CD14-positive monocyte (primary cell): ENCODE data around the gene PAX7. TPM values are rescaled to one million over a fixed set of nuclear protein-coding genes. Genes with fewer than 3 reads are reported as not detected.
A peak's percentile ranks its signal among the peaks of the same experiment; 100 is the strongest.

ENCODE experiments used
- DNase-seq, 3 donors: peaks; one replicate each; pipeline ENCODE4 v3.0.0-alpha.2; 2011 to 2022
- H2AFZ ChIP-seq: 2 replicates; pipeline ENCODE4 v1.6.0; 2012; ENCODE audit warnings: mild to moderate bottlenecking, low read depth, low read length, inconsistent platforms; ENCODE audit not compliant: insufficient read depth, poor library complexity, severe bottlenecking
- H3K27ac ChIP-seq, 2 donors: 1 replicate in 1 of 2; 2 replicates in 1 of 2; pipeline ENCODE4 v1.5.1; 2012 to 2013; ENCODE audit warnings: low read length in 2 of 2, control low read depth in 1 of 2, inconsistent platforms in 1 of 2, low read depth in 1 of 2, mild to moderate bottlenecking in 1 of 2
- H3K27me3 ChIP-seq, 2 donors: one replicate each; pipeline versions ENCODE4 v1.6.0 to v1.6.1; 2011 to 2013; ENCODE audit warnings: low read length in 2 of 2; ENCODE audit not compliant: control insufficient read depth in 2 of 2, insufficient read depth in 2 of 2
- H3K36me3 ChIP-seq, 2 donors: replicated peaks in 1 of 2; 1 replicate in 1 of 2; 2 replicates in 1 of 2; pipeline versions ENCODE4 v1.5.1 to v1.6.1; 2012 to 2013; ENCODE audit warnings: low read length in 2 of 2, control low read depth in 1 of 2, inconsistent platforms in 1 of 2, mild to moderate bottlenecking in 1 of 2; ENCODE audit not compliant: insufficient read depth in 2 of 2, control insufficient read depth in 1 of 2
- H3K4me1 ChIP-seq, 2 donors: 1 replicate in 1 of 2; 2 replicates in 1 of 2; pipeline versions ENCODE4 v1.5.1 to v1.6.1; 2012 to 2013; ENCODE audit warnings: low read length in 2 of 2, control low read depth in 1 of 2, inconsistent platforms in 1 of 2, mild to moderate bottlenecking in 1 of 2, moderate library complexity in 1 of 2; ENCODE audit not compliant: insufficient read depth in 2 of 2, control insufficient read depth in 1 of 2
- H3K4me2 ChIP-seq: replicated peaks from 2 replicates; pipeline ENCODE3; 2012; ENCODE audit warnings: low read length, moderate library complexity, mild to moderate bottlenecking; ENCODE audit not compliant: poor library complexity, severe bottlenecking; ENCODE audit errors: extremely low read depth
- H3K4me3 ChIP-seq, 3 experiments: fragments of 200-600 bp in 1 of 3; sonication (generic) in 1 of 3; replicated peaks in 1 of 3; 1 replicate in 2 of 3; 2 replicates in 1 of 3; pipeline ENCODE4 v1.5.1; 2011 to 2013; ENCODE audit warnings: low read length in 3 of 3, mild to moderate bottlenecking in 3 of 3, control low read depth in 2 of 3, low read depth in 2 of 3, inconsistent platforms in 1 of 3, moderate library complexity in 1 of 3
- H3K79me2 ChIP-seq: 2 replicates; pipeline ENCODE4 v1.6.0; 2012; ENCODE audit warnings: mild to moderate bottlenecking, control low read depth, inconsistent platforms, low read length, moderate library complexity; ENCODE audit not compliant: insufficient read depth
- H3K9ac ChIP-seq: 2 replicates; pipeline ENCODE4 v1.6.0; 2017; ENCODE audit warnings: low read length, mild to moderate bottlenecking; ENCODE audit not compliant: insufficient read depth, poor library complexity, severe bottlenecking
- H3K9me3 ChIP-seq, 2 donors: replicated peaks in 1 of 2; 1 replicate in 1 of 2; 2 replicates in 1 of 2; pipeline versions ENCODE4 v1.5.1 to v1.6.1; 2012 to 2013; ENCODE audit warnings: low read length in 2 of 2, control low read depth in 1 of 2; ENCODE audit not compliant: control insufficient read depth in 1 of 2, insufficient read depth in 1 of 2
- H4K20me1 ChIP-seq: 2 replicates; pipeline ENCODE4 v1.6.0; 2012; ENCODE audit warnings: mild to moderate bottlenecking, low read length, control low read depth, moderate library complexity; ENCODE audit not compliant: insufficient read depth
- H3K27ac Mint-ChIP-seq, 7 donors: one replicate each; pipeline ENCODE4 v1.8.0; 2020; ENCODE audit warnings: mild to moderate bottlenecking in 7 of 7, mixed read lengths in 7 of 7, moderate library complexity in 6 of 7, inconsistent platforms in 2 of 7
- H3K27me3 Mint-ChIP-seq, 3 donors: one replicate each; pipeline ENCODE4 v1.8.0; 2021 to 2022; ENCODE audit warnings: low read depth in 3 of 3, mild to moderate bottlenecking in 3 of 3, mixed read lengths in 3 of 3, moderate library complexity in 3 of 3, inconsistent platforms in 1 of 3
- H3K36me3 Mint-ChIP-seq, 2 donors: one replicate each; pipeline ENCODE4 v1.8.0; 2020; ENCODE audit warnings: mixed read lengths in 2 of 2, inconsistent platforms in 1 of 2, mild to moderate bottlenecking in 1 of 2
- H3K4me1 Mint-ChIP-seq: one replicate; pipeline ENCODE4 v1.8.0; 2020; ENCODE audit warnings: mild to moderate bottlenecking, mixed read lengths
- H3K4me3 Mint-ChIP-seq, 2 donors: one replicate each; pipeline ENCODE4 v1.8.0; 2020; ENCODE audit warnings: mild to moderate bottlenecking in 2 of 2, mixed read lengths in 2 of 2, moderate library complexity in 1 of 2
- H3K9me3 Mint-ChIP-seq, 7 donors: one replicate each; pipeline ENCODE4 v1.8.0; 2020 to 2022; ENCODE audit warnings: mixed read lengths in 7 of 7, mild to moderate bottlenecking in 6 of 7, moderate library complexity in 6 of 7, inconsistent platforms in 2 of 7
- WGBS: methylation state at CpG from one replicate; pipeline ENCODE4 v1.1.5; 2013; ENCODE audit warnings: missing lambda C conversion rate; ENCODE audit not compliant: insufficient coverage; 5-methylcytosine and 5-hydroxymethylcytosine counted together
- intact Hi-C, 2 donors: fragments of 100-400 bp; cut with micrococcal nuclease; formaldehyde crosslinking; loops; one replicate each; pipeline versions ENCODE4 v1.15.0 to v1.15.1; 2023
- polyA plus RNA-seq, 3 donors: library from polyadenylated mRNA; depleted of rRNA in 1 of 3; unstranded in 2 of 3; stranded (reverse) in 1 of 3; fragments of 300-500 nt in 2 of 3; fragments of >200 nt in 1 of 3; fragmentation: Illumina TruSeq in 2 of 3; gene quantifications; 1 replicate in 2 of 3; 2 replicates in 1 of 3; pipeline ENCODE4 v1.2.3, GENCODE V29; 2012 to 2021
- TF ChIP-seq, protein P1 (sequence below): fragments of 200-600 bp; IDR thresholded peaks from one replicate; pipeline ENCODE4 v1.8.0; 2022; ENCODE audit warnings: antibody characterized with exemption, mild to moderate bottlenecking

The PAX7 gene
- polyA plus RNA-seq, 3 donors = not detected

- Histone ChIP-seq H3K36me3 (no peaks in the 10 kb centered on the region), H3K4me3 (no peak overlapping the region), H3K27ac (no peak overlapping the region), H2AFZ (no peak overlapping the region), H3K4me1 (no peaks in the 10 kb centered on the region), H3K4me2 (no peak overlapping the region), H3K9me3 (peaks cover 0 to 22% of the 10 kb centered on the region in 2 donors), H3K27me3 (peaks cover 79 to 96% of the 10 kb centered on the region in 2 donors), H4K20me1 (no peaks in the 10 kb centered on the region), H3K9ac (no peak overlapping the region), H3K79me2 (no peaks in the 10 kb centered on the region)
- intact Hi-C loops = no loop called here
- WGBS = no CpG with 5 or more reads among the region's 5 CpGs
- H3K4me3 Mint-ChIP-seq = peak overlapping the region in 1 of 2 donors; percentile 81
- H3K9me3 Mint-ChIP-seq = peaks cover 0 to 29% (median 6%) of the 10 kb centered on the region in 7 donors
- peaks cover 0 to 4% of the 10 kb centered on the region in 2 donors for H3K36me3 Mint-ChIP-seq
- H3K27ac Mint-ChIP-seq = no peak overlapping the region
- no peaks in the 10 kb centered on the region for H3K4me1 Mint-ChIP-seq
- peaks cover 92 to 98% (median 95%) of the 10 kb centered on the region in 3 donors for H3K27me3 Mint-ChIP-seq
- DNase-seq = no peak
- TF ChIP-seq, protein P1, sequence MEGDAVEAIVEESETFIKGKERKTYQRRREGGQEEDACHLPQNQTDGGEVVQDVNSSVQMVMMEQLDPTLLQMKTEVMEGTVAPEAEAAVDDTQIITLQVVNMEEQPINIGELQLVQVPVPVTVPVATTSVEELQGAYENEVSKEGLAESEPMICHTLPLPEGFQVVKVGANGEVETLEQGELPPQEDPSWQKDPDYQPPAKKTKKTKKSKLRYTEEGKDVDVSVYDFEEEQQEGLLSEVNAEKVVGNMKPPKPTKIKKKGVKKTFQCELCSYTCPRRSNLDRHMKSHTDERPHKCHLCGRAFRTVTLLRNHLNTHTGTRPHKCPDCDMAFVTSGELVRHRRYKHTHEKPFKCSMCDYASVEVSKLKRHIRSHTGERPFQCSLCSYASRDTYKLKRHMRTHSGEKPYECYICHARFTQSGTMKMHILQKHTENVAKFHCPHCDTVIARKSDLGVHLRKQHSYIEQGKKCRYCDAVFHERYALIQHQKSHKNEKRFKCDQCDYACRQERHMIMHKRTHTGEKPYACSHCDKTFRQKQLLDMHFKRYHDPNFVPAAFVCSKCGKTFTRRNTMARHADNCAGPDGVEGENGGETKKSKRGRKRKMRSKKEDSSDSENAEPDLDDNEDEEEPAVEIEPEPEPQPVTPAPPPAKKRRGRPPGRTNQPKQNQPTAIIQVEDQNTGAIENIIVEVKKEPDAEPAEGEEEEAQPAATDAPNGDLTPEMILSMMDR = no peak
Observed at GRCh38 chr1:18644446-18644845, 13.8 kb downstream of the PAX7 start.

DNA sequence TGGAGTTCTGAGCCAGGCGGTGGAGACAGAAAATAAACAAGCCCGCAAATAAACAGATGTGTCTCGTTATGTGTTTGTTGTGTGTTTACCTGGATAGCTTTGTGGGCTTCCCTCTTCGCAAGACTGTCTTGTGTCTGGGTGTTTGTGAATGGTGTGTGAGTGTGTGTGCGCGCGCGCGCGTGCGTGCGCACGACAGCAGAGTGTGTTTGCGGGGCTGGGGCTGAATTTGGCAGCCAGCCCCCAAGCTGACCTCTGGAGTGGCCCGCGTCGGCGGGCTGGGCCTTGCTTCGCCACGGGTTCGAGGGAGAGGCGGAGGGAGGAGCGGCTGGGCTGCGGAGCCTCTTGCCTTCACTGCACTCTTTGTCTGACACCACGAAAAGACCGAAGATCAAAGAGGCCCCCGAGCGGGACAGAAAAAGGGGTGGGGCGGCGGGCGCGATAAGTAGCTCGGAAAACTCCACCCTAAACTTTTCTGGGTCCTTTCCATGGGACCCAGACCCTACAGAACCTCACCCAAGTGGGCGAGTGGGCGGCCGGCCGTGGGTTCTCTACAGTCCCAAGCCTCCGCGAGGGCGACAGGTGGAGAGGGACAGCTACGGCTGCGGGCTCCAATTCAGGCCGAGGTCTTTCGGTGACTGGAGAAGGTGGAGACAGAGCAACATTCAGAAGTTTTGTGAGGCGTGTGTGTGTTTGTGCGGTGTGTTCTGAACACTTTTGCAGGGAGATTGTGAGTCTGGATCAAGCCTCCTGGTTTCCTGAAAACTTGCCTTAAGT lies 14.5 kb downstream of the PAX7 start:
- no peaks in the 10 kb centered on the region for H4K20me1 ChIP-seq
- no peak overlapping the region for H3K9ac ChIP-seq
- Mint-ChIP-seq H3K27ac (no peak overlapping the region), H3K4me1 (no peaks in the 10 kb centered on the region), H3K4me3 (peak overlapping the region in 1 of 2 donors; percentile 81), H3K27me3 (peaks cover 92 to 98% (median 95%) of the 10 kb centered on the region in 3 donors), H3K9me3 (peaks cover 0 to 29% (median 5%) of the 10 kb centered on the region in 7 donors), H3K36me3 (peaks cover 0 to 2% of the 10 kb centered on the region in 2 donors)
- no peak for DNase-seq
- H3K4me3 ChIP-seq = no peak overlapping the region
- H2AFZ ChIP-seq = no peak overlapping the region
- no peak overlapping the region for H3K27ac ChIP-seq
- intact Hi-C loops = no loop called here
- WGBS = 3% methylated on average over 46 of the region's 46 CpGs
- TF ChIP-seq, protein P1 = no peak
- H3K4me2 ChIP-seq = no peak overlapping the region
- H3K4me1 ChIP-seq = no peaks in the 10 kb centered on the region
- H3K27me3 ChIP-seq = peaks cover 76 to 96% of the 10 kb centered on the region in 2 donors
- H3K36me3 ChIP-seq = no peaks in the 10 kb centered on the region
- no peaks in the 10 kb centered on the region for H3K79me2 ChIP-seq
- peaks cover 0 to 16% of the 10 kb centered on the region in 2 donors for H3K9me3 ChIP-seq
